IPS-15b (cell line): ENCODE measurements around the gene CLEC16A.

ENCODE experiments used
- H3K27me3 ChIP-seq: one replicate; pipeline ENCODE4 v1.6.1; 2013; ENCODE audit warnings: low read length; ENCODE audit not compliant: control insufficient read depth, insufficient read depth
- H3K36me3 ChIP-seq: one replicate; pipeline ENCODE4 v1.6.1; 2013; ENCODE audit warnings: low read length; ENCODE audit not compliant: control insufficient read depth, insufficient read depth
- H3K4me1 ChIP-seq: one replicate; pipeline ENCODE4 v1.6.1; 2013; ENCODE audit warnings: mild to moderate bottlenecking, low read length; ENCODE audit not compliant: control insufficient read depth, insufficient read depth
- H3K4me3 ChIP-seq: one replicate; pipeline ENCODE4 v1.5.1; 2013; ENCODE audit warnings: low read depth, low read length
- H3K9ac ChIP-seq: one replicate; pipeline ENCODE4 v1.6.1; 2013; ENCODE audit warnings: low read depth, mild to moderate bottlenecking, low read length
- H3K9me3 ChIP-seq: one replicate; pipeline ENCODE4 v1.6.1; 2013; ENCODE audit warnings: mild to moderate bottlenecking, low read length; ENCODE audit not compliant: control insufficient read depth, insufficient read depth

Gene CLEC16A

DNA sequence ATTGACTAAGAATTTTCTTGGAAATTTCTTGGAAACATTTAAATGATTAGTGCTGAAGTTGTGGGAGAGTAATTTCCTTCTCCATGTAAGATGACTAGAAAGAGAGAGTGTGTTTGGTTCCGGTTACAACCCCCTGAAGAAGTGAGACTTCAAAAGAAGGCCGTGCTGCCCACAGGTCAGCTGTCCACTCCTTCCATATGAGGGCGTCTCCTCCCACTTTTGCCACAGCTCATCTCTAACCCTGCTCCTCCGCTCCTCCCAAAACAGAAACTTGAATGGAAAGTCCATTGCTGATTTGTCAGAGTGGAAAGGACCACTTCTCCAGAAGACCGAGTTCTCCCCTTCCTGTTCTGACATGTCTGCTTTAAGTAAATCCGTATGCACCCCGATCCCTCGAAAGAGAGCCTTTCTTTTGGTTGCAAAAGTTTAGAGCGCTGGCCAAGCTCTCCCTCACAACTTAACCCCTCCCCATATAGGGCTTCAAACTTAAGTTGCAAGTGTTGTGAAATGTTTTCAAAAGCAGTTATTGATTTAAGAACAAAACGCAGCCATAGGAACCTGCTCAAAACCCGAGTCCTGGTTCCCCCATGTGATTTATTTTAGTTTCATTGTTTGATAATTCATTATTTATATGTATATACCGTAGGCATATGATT, 182.2 kb downstream of the CLEC16A start:
- H3K4me1 ChIP-seq = no peaks in the 10 kb centered on the region
- H3K27me3 ChIP-seq = no peaks in the 10 kb centered on the region
- H3K4me3 ChIP-seq = no peak overlapping the region
- no peaks in the 10 kb centered on the region for H3K9me3 ChIP-seq
- peaks cover 6% of the 10 kb centered on the region for H3K36me3 ChIP-seq
- no peak overlapping the region for H3K9ac ChIP-seq

DNA sequence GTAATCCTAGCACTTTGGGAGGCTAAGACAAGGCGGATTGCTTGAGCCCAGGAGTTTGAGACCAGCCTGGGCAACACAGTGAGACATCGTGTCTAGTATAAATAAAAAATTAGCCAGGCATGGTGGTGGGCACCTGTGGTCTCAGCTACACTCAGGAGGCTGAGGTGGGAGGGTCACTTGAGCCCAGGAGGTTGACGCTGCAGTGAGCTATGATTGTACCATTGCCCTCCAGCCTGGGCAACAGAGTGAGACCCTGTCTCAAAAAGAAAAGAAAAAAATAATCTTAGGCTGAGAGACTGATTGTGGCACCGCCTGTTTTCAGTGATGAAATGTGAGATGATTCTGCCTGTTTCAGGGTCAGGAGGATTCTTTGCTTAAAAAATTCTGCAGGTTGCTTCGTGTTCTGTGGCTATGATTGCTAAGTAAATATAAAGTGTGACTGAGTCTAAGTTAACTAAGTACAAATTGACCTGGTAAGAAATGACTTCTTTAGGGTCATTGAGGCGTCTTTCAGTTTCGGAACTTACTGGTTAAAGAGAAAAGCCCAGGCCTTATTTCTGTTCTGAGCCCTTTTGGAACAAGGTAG, 183.3 kb downstream of the CLEC16A start:
- no peaks in the 10 kb centered on the region for H3K4me1 ChIP-seq
- H3K9me3 ChIP-seq = no peaks in the 10 kb centered on the region
- H3K4me3 ChIP-seq = no peak overlapping the region
- H3K36me3 ChIP-seq = peaks cover 6% of the 10 kb centered on the region
- no peak overlapping the region for H3K9ac ChIP-seq
- H3K27me3 ChIP-seq = no peaks in the 10 kb centered on the region

DNA sequence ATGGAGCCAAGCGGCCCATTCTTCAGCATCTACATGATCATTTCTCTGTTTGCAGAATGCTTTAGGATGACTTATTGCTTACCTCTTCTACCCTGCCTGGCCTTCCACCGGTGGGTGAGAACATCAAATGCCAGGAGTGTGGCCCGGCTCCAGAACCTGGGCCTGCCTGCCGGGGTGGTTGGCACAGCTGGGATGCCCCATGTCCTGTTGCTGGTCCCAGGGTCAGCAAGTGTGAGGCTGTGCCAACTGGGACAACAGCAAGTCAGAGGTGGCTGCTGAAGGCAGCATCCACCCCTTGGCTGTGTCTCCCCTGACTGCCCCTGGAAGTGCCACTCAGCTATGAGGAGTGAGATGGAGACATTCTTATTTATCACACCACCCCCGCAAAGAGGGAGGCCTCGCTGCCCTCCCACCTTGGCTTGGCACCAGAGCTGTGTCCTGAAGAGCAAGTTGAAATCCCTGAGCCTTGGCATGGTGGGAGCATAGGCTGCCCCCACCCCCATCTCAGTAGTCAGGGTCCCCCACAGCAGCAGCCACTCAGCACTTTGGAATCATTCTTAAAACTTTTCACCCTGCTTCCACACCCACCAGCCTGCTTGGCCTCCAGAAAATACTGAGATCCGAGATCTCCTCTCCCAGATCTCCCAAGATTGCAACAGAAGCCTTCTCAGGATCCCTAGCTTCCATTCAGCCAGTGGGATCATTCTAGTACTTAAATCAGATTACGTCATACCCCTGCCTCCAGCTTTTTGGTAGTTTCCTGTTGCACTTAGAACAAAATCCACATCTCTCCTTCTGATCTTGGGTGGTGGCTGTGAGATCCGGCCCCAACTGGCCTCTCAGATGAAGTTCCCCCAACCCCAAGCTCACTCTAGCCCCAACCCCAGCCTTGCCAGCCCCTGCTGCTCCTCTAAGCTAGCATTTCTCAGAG, 184.1 kb downstream of the CLEC16A start:
- no peaks in the 10 kb centered on the region for H3K27me3 ChIP-seq
- no peaks in the 10 kb centered on the region for H3K4me1 ChIP-seq
- peaks cover 6% of the 10 kb centered on the region for H3K36me3 ChIP-seq
- no peak overlapping the region for H3K9ac ChIP-seq
- no peak overlapping the region for H3K4me3 ChIP-seq
- H3K9me3 ChIP-seq = no peaks in the 10 kb centered on the region

DNA sequence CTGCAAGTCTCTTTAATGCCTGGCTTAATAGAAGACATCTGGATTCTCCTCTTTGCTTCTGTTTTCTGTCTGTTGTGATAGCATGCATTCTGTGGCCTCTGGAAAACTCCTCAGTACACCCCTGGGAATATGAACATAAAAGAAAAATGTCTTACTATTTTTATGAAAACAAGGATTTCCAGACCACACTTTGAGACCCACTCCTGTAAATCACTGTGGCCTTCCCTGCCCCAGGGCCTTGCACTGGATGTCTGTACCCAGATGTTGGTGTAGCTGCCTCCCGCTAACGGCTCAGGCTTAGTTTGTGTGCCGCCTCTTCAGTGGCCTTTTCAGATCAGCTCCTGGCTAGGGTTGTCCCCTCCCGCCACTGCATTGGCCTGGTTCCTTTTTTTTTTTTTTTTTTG, 185.0 kb downstream of the CLEC16A start:
- H3K9me3 ChIP-seq = no peaks in the 10 kb centered on the region
- H3K4me3 ChIP-seq = no peak overlapping the region
- H3K36me3 ChIP-seq = peaks cover 6% of the 10 kb centered on the region
- no peaks in the 10 kb centered on the region for H3K4me1 ChIP-seq
- no peak overlapping the region for H3K9ac ChIP-seq
- H3K27me3 ChIP-seq = no peaks in the 10 kb centered on the region

DNA sequence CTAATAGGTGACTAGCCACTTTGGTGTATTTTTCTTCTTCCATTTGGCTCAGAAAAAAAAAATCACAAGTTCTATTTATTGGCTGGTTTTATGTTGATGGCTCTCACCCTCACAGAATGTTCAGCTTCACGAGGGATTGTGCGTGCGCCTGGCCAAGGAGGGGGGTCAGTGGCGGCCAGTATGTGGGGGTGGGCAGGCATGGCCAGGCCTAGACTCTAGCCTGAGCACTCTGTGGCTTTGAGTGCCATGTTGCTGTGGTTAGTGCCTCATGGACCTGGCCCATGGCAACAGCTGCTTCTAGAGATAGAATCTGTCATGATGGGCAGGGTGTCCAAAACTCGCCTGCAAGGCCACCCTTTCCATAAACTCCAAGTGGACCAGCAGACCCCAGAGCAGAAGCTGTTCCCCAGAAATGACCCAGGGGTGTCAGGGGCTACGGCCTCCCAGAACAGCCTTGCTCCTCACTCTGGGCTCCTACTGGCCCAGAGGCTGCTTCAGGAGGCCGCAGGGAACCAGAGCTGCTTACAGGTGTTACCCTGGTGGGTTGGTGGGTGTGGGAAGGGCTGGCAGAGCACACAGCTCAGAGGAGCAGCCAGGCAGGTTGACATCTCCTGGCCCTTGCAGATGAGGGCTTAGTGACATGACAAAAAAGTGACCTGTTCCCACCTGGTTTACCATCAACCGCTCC, 186.8 kb downstream of the CLEC16A start:
- H3K4me3 ChIP-seq = no peak overlapping the region
- peaks cover under 1% of the 10 kb centered on the region for H3K36me3 ChIP-seq
- no peaks in the 10 kb centered on the region for H3K27me3 ChIP-seq
- H3K9me3 ChIP-seq = no peaks in the 10 kb centered on the region
- H3K9ac ChIP-seq = no peak overlapping the region
- H3K4me1 ChIP-seq = no peaks in the 10 kb centered on the region

DNA sequence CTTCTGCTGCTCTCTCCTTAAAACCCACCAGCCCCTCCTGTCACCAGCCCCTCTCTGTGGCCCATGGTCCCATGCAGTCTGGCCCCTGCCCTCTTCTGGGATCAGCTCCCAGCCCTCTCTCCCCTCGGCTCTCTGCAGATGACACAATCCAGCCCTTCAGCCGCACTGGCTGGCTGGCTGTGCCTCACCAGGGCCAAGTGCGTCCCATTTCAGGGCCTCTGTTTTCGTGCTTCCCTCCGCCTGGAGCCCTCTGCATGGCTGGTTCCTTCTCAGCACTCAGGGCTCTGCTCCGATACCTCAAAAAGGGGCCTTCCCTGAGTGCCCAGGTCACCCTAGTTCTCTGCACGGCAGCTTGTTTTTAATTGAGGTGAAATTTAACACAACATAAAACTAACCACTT, 187.3 kb downstream of the CLEC16A start:
- no peaks in the 10 kb centered on the region for H3K36me3 ChIP-seq
- H3K27me3 ChIP-seq = no peaks in the 10 kb centered on the region
- no peak overlapping the region for H3K9ac ChIP-seq
- H3K9me3 ChIP-seq = no peaks in the 10 kb centered on the region
- H3K4me3 ChIP-seq = no peak overlapping the region
- no peaks in the 10 kb centered on the region for H3K4me1 ChIP-seq

DNA sequence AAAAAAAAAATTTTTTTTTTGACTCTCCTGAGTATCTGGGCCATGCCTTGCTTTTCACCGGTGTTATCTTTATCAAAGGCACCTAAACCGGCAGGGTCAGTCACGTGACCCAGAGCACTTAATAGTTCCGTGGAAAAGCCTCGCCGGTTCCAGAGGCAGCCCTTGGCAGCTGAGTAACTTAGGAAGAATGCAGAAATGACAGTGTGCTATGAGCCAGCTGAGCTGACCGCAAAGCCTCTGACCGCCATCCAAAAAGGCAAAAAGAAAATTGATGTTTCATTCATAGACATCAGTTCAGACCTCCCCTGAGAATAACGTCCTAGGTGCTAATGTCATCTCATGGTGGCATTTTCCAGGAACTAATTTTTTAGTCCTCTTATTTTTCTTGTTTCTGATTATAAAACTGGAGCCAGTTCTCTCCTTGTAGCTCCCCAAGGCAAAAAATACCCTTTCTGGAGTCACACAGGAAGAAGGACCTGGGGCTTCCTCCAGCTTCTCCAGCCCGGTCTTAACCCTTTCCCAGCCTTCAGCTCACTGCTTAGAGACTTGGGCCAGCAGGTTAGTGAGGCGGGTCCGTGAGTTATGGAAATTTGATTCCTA, 189.1 kb downstream of the CLEC16A start:
- Histone ChIP-seq H3K4me3 (no peak overlapping the region), H3K4me1 (no peaks in the 10 kb centered on the region), H3K36me3 (no peaks in the 10 kb centered on the region), H3K27me3 (no peaks in the 10 kb centered on the region), H3K9ac (no peak overlapping the region), H3K9me3 (no peaks in the 10 kb centered on the region)

DNA sequence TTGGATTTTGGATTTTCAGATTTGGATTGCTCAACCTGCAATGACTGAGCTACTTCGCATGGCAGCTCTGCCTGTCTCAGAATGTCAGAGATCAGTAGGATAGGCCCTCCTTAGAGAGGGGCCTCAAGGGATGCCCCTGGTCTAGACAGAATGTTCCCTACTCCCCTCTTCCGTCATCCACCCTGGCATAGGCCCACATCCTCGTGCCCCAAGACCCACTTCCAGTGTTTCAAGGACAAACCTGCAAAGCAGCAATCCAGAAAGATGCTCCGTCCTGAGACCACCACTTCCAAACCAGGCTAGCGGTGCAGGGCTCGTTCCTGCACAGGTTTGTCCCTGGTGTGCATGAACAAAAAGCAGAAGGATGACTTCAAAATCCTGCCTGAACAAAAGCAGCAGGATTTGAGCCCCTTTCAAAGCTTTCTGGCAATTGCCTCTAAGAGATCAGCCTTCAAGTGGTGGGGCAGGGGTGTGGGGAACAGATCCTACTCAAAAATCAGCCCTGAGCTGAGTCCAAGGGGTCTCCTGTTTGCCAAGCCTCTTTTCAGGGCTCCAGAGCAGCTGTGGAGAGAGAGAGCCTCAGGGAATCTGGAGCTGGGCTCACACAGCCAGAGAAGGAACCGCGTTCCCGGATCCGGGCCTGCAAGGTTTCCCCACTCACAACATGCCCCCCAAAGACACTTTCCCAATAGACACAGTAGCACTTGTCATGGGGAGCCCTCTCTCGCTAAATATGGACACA, 190.5 kb downstream of the CLEC16A start:
- Histone ChIP-seq H3K9me3 (no peaks in the 10 kb centered on the region), H3K4me1 (no peaks in the 10 kb centered on the region), H3K27me3 (no peaks in the 10 kb centered on the region), H3K36me3 (no peaks in the 10 kb centered on the region), H3K9ac (no peak overlapping the region), H3K4me3 (no peak overlapping the region)

DNA sequence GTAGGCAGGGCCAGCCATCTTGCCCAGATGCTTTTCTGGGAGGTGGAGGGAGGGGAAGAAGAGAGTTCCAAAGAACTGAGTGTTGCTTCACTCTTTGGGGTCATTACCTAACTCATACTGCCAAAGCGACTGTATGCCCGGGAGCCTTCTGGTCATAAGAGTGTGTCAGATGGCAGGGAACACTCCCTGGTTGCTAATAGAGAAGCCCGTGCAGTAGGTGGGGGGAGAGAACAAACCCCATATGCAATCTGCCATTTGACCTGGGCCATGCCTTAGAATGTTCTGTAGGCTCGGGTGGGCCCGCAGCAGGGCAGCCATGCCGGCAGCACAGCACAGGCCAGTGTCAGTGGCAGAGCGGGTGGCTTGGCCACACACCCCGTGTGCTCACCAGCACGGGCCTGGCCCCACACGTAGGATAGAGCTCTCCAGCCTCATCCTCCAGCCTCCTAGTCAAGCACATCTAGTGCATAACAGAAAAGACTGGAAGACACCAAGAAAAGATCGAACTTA, 191.2 kb downstream of the CLEC16A start:
- Histone ChIP-seq H3K4me3 (no peak overlapping the region), H3K27me3 (no peaks in the 10 kb centered on the region), H3K4me1 (peaks cover 2% of the 10 kb centered on the region), H3K9me3 (no peaks in the 10 kb centered on the region), H3K36me3 (no peaks in the 10 kb centered on the region), H3K9ac (no peak overlapping the region)

DNA sequence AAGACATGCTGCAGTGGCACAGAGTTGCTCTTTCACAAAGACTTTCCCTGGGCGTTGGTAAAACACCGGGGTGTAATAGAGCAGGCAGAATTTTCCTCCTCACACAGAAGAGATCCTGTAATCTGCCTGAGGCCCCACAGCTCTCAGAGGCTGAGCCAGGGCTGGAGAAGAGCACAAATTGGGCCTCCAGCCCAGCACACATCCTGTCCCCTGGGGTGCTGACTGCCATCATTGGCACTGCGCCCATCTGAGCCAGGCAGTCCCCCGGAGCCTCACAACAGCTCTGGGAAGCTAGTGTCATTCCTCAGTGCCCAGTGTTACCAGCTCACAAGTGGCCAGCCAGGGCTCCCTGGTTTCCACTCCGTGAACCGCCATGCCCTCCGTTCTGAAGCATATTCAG, 192.2 kb downstream of the CLEC16A start:
- Histone ChIP-seq H3K9me3 (no peaks in the 10 kb centered on the region), H3K9ac (no peak overlapping the region), H3K4me1 (peaks cover 2% of the 10 kb centered on the region), H3K36me3 (no peaks in the 10 kb centered on the region), H3K27me3 (no peaks in the 10 kb centered on the region), H3K4me3 (no peak overlapping the region)
